ENCODE data around the gene ZNF311.

DNA sequence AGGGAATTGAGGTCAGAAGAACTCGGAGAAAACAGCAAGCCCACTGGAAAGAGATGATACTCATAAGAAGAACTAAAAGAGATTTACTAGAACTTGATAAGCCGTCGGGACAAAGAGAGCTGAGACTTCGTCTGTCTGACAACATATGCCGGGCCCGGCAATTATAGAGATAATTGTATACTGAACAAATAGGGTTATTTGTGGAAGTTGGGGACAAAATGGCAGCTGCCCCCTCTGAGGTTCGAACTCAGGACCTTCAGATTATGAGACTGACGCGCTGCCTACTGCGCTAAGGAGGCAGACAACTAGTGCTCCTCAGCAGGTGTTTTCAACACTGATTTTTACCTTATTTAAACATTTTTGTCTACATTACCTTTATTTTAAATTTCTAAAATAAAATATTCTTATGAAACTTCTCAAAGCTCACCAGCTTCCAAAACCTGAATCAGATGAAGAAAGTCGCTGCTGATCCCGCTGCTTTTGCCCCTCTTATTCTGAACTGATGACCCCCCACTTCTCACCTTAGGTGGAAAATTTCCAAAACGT is 52.0 kb downstream of the ZNF311 start:
- TF ChIP-seq, protein P1, sequence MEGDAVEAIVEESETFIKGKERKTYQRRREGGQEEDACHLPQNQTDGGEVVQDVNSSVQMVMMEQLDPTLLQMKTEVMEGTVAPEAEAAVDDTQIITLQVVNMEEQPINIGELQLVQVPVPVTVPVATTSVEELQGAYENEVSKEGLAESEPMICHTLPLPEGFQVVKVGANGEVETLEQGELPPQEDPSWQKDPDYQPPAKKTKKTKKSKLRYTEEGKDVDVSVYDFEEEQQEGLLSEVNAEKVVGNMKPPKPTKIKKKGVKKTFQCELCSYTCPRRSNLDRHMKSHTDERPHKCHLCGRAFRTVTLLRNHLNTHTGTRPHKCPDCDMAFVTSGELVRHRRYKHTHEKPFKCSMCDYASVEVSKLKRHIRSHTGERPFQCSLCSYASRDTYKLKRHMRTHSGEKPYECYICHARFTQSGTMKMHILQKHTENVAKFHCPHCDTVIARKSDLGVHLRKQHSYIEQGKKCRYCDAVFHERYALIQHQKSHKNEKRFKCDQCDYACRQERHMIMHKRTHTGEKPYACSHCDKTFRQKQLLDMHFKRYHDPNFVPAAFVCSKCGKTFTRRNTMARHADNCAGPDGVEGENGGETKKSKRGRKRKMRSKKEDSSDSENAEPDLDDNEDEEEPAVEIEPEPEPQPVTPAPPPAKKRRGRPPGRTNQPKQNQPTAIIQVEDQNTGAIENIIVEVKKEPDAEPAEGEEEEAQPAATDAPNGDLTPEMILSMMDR (conservative IDR thresholded peaks at IDR 0.05), result no peak
- no peak for TF ChIP-seq ZFX (IDR thresholded peaks at IDR 0.05)

Measured in C4-2B (cell line).